Transverse colon (tissue), 4 donors: ENCODE measurements around the gene WFDC8. TPM values are rescaled to one million over a fixed set of nuclear protein-coding genes. Genes with fewer than 3 reads are reported as not detected.

Source experiments
- DNase-seq: peaks from one replicate; pipeline ENCODE4 v3.0.0-alpha.2; 2019
- H3K27ac ChIP-seq, 4 donors: fragments of 200-600 bp; sonication (generic); 2 replicates each; pipeline ENCODE4 v1.5.1; 2016 to 2018; ENCODE audit warnings: inconsistent platforms in 4 of 4
- H3K27me3 ChIP-seq: fragments of 200-600 bp; sonication (generic); 2 replicates; pipeline ENCODE4 v1.5.1; 2017; ENCODE audit warnings: inconsistent platforms
- H3K36me3 ChIP-seq, 4 donors: fragments of 200-600 bp; sonication (generic); 2 replicates each; pipeline ENCODE4 v1.5.1; 2017 to 2019; ENCODE audit warnings: inconsistent platforms in 4 of 4
- H3K4me1 ChIP-seq, 4 donors: fragments of 200-600 bp; sonication (generic); 2 replicates each; pipeline ENCODE4 v1.5.1; 2017 to 2020; ENCODE audit warnings: inconsistent platforms in 4 of 4
- H3K4me3 ChIP-seq, 4 donors: fragments of 200-600 bp; sonication (generic); 1 replicate in 1 of 4; 2 replicates in 3 of 4; pipeline versions ENCODE4 v1.5.1 to v1.6.1; 2017 to 2019; ENCODE audit warnings: inconsistent platforms in 4 of 4
- H3K9me3 ChIP-seq, 2 donors: fragments of 200-600 bp; sonication (generic); 2 replicates each; pipeline ENCODE4 v1.5.1; 2017 to 2019; ENCODE audit warnings: inconsistent platforms in 2 of 2
- EP300 ChIP-seq: sonication (generic); formaldehyde crosslinking; IDR thresholded peaks from one replicate; pipeline ENCODE4 v1.6.1; 2017; ENCODE audit warnings: antibody characterized with exemption, low read depth
- POLR2A ChIP-seq: fragments of 450-650 bp; IDR thresholded peaks from one replicate; pipeline ENCODE4 v1.6.1; 2016; ENCODE audit warnings: antibody characterized with exemption, mild to moderate bottlenecking, moderate library complexity
- POLR2AphosphoS5 ChIP-seq, 3 donors: sonication (generic); formaldehyde crosslinking; IDR thresholded peaks; one replicate each; pipeline ENCODE4 v1.6.1; 2016; ENCODE audit warnings: antibody characterized with exemption in 3 of 3
- WGBS, 2 donors: methylation state at CpG; one replicate each; pipeline ENCODE4 v1.1.5; 2018; ENCODE audit warnings: low coverage in 1 of 2; 5-methylcytosine and 5-hydroxymethylcytosine counted together
- in situ Hi-C, 4 donors: fragments of 200-750 bp; cut with MboI; loops; one replicate each; pipeline versions ENCODE4 v1.15.0 to v1.15.1; 2017; ENCODE audit warnings: low sequenced_read_pairs in 3 of 4, low pct_ligation_motif_present in 1 of 4, low pct_unique_long_range_greater_than_20kb in 1 of 4
- intact Hi-C: fragments of 100-400 bp; cut with DNase I; formaldehyde crosslinking; loops from one replicate; pipeline ENCODE4 v1.15.1; 2023; ENCODE audit warnings: low total_unique reads
- total RNA-seq, 4 donors: library from RNA; depleted of rRNA; stranded (reverse); fragments of >200 nt; gene quantifications; one replicate each; pipeline ENCODE4 v1.1.0, GENCODE V29; 2016
- TF ChIP-seq, protein P1 (sequence below), 5 experiments: fragments of 200-600 bp in 3 of 5; fragments of 450-650 bp in 2 of 5; sonication (generic) in 3 of 5; IDR thresholded peaks; 1 replicate in 2 of 5; 2 replicates in 3 of 5; pipeline ENCODE4 v1.5.1; 2016 to 2017; ENCODE audit warnings: antibody characterized with exemption in 5 of 5, inconsistent platforms in 3 of 5, mild to moderate bottlenecking in 2 of 5, moderate library complexity in 1 of 5

WFDC8 gene
- total RNA-seq, 4 donors from 2014 or later: not detected

DNA sequence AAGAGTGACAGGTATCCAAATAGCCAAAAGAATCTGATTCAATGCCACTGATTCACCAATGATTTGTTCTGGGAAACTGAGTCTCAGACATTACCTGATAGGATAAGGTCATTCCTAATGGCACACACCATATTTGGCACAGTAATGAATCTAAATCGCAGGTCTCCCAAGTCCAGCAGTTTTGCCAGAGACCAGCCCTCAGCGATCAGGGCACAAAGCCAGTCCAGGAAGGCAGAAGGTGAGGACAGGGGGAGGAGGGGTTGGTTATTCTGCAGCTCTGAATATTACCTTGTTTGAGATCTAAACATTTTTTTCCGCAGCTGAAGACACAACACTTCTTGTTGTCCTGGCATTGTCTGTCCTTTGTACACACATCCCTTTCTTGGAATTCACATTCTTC lies 33.7 kb downstream of the WFDC8 start:
- in situ Hi-C loops: loop anchor here in 2 of 4 donors (25.0 kb wide), 1 partner anchor 217 kb away; no protein-coding TSS in a partner anchor
- intact Hi-C loops: loop anchor here (10.0 kb wide), 1 partner anchor 229 kb away; no protein-coding TSS in a partner anchor
- Histone ChIP-seq H3K4me1 (no peaks in the 10 kb centered on the region), H3K4me3 (no peak overlapping the region), H3K36me3 (no peaks in the 10 kb centered on the region), H3K27me3 (peaks cover 4% of the 10 kb centered on the region), H3K27ac (no peak overlapping the region), H3K9me3 (no peaks in the 10 kb centered on the region)
- no peak for DNase-seq
- WGBS, 2 donors: 74 to 76% methylated on average over 3 of the region's 3 CpGs
- TF ChIP-seq, protein P1, sequence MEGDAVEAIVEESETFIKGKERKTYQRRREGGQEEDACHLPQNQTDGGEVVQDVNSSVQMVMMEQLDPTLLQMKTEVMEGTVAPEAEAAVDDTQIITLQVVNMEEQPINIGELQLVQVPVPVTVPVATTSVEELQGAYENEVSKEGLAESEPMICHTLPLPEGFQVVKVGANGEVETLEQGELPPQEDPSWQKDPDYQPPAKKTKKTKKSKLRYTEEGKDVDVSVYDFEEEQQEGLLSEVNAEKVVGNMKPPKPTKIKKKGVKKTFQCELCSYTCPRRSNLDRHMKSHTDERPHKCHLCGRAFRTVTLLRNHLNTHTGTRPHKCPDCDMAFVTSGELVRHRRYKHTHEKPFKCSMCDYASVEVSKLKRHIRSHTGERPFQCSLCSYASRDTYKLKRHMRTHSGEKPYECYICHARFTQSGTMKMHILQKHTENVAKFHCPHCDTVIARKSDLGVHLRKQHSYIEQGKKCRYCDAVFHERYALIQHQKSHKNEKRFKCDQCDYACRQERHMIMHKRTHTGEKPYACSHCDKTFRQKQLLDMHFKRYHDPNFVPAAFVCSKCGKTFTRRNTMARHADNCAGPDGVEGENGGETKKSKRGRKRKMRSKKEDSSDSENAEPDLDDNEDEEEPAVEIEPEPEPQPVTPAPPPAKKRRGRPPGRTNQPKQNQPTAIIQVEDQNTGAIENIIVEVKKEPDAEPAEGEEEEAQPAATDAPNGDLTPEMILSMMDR (IDR thresholded peaks at IDR 0.05): no peak
- TF ChIP-seq EP300 (no peak), POLR2AphosphoS5 (IDR thresholded peaks at IDR 0.05) (no peak), POLR2A (no peak)

DNA sequence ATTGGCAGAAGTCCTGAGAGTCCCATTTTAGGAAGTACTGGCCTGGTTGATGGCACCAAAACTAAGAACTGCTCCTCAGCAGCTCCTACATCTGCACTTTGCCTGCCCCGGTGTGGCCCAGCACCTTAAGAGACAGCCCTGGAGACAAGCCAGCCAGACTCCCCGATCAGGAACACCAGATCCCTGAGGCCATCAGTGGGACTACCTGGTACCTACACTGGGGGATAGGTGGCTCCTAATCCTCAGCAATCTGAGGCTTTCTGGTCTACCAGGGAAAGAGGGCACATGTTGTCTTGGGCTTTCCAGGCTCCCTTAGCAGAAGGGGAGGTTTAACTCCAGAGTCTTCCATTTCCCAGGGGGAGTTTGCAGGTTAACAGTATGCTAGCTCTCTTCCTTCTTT lies 39.7 kb downstream of the WFDC8 start, which contains the start of gene WFDC6:
TSS of gene WFDC6 (minus strand) at position 101 of the 400 bp plus-strand sequence. CDS start at position 26, 75 bp downstream.
- H3K4me3 ChIP-seq: no peak within 1 kb of the TSS
- no peaks in the 10 kb centered on the region for H3K9me3 ChIP-seq
- no peak for DNase-seq
- peaks cover 12% of the 10 kb centered on the region for H3K27me3 ChIP-seq
- WGBS, 2 donors: 75% methylated on average over 2 of the region's 2 CpGs; no CpG with 5 or more reads in 1 of the 2 donors
- no peak within 1 kb of the TSS for H3K27ac ChIP-seq
- in situ Hi-C loops (loop anchor here in 2 of 4 donors (25.0 kb wide), 1 partner anchor 223 kb away; no protein-coding TSS in a partner anchor), intact Hi-C loops (no loop called here)
- H3K4me1 ChIP-seq: no peaks in the 10 kb centered on the region
- TF ChIP-seq POLR2AphosphoS5 (IDR thresholded peaks at IDR 0.05): no peak
- TF ChIP-seq POLR2A: no peak
- TF ChIP-seq, protein P1 (IDR thresholded peaks at IDR 0.05): no peak
- no peaks in the 10 kb centered on the region for H3K36me3 ChIP-seq

DNA sequence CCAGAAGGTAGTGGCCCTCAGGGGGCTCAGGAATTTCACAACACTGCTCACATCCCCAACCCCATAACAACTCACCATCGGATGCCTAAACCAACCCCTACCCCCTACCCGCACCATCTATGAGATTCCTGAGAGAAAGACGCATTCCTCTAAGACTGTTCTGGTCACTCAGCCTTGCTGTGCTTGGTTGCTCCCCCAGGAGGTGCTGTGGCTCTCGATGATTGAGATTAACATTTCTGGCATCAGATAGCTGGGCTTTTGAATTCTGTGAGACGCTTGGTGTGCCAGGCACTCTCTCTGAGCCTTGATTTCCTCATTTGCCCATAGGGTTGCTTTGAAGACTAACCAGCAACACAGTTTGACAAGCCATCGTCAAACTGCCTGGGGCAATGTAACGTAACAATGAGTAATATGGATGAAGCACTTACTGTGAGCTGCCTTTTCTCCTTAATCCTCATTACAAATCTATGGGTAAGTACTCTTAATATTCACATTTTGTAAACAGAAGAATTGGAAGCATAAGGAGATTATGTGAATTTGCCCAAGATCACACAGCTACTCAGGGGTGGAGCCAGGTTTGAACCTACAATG lies 40.8 kb downstream of the WFDC8 start:
- H3K27ac ChIP-seq: no peak overlapping the region
- H3K9me3 ChIP-seq: no peaks in the 10 kb centered on the region
- H3K27me3 ChIP-seq: peaks cover 12% of the 10 kb centered on the region
- in situ Hi-C loops (loop anchor here in 2 of 4 donors (25.0 kb wide), 1 partner anchor 224 kb away; no protein-coding TSS in a partner anchor), intact Hi-C loops (no loop called here)
- no peak for DNase-seq
- TF ChIP-seq POLR2A (no peak), EP300 (no peak), POLR2AphosphoS5 (IDR thresholded peaks at IDR 0.05) (no peak)
- TF ChIP-seq, protein P1 (IDR thresholded peaks at IDR 0.05): no peak
- WGBS, 2 donors: 60 to 75% methylated on average over 3 to 7 of the region's 7 CpGs
- no peaks in the 10 kb centered on the region for H3K36me3 ChIP-seq
- H3K4me1 ChIP-seq: no peaks in the 10 kb centered on the region
- H3K4me3 ChIP-seq: no peak overlapping the region

DNA sequence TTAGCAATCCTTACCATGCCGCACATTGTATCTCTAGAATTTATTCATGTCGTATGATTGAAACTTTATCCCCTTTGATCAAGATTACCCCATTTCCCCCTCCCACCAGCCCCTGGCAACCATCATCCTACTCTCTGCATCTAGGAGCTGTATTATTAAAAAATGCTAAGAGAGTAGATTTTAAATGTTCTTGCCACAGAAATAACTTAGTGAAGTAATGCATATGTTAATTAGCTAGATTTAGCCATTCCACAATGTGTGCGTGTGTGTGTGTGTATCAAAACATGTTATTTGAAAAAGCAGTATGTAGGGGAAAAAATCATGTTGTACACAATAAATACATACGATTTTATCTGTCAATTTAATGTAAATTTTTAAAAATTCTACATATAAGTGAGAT lies 51.8 kb downstream of the WFDC8 start:
- Histone ChIP-seq H3K4me1 (no peaks in the 10 kb centered on the region), H3K36me3 (no peaks in the 10 kb centered on the region), H3K27me3 (peaks cover 5% of the 10 kb centered on the region), H3K27ac (no peak overlapping the region), H3K4me3 (no peak overlapping the region), H3K9me3 (no peaks in the 10 kb centered on the region)
- no peak for DNase-seq
- intact Hi-C loops: no loop called here
- TF ChIP-seq POLR2AphosphoS5 (IDR thresholded peaks at IDR 0.05): no peak
- TF ChIP-seq POLR2A: no peak
- no peak for TF ChIP-seq EP300
- TF ChIP-seq, protein P1 (IDR thresholded peaks at IDR 0.05): no peak
- in situ Hi-C loops: loop anchor here in 2 of 4 donors (25.0 kb wide), 1 partner anchor 235 kb away; no protein-coding TSS in a partner anchor
- WGBS, 2 donors: 70 to 77% methylated on average over 4 of the region's 4 CpGs
